T-cell (primary cell): ENCODE measurements around the gene FBLL1. TPM values are rescaled to one million over a fixed set of nuclear protein-coding genes. Genes with fewer than 3 reads are reported as not detected.

Experiments used
- ATAC-seq, 4 experiments: fragments of 200-7000 bp in 3 of 4; fragments of 150-1000 bp in 1 of 4; cut with Tn5 transposase; replicated peaks in 1 of 4; 1 replicate in 3 of 4; 2 replicates in 1 of 4; pipeline ENCODE4 v1.10.0; 2021; ENCODE audit warnings: moderate library complexity in 3 of 4, mild to moderate bottlenecking in 2 of 4, moderate number of reproducible peaks in 1 of 4
- CTCF ChIA-PET, 2 donors: fragments of 300-600 bp; sonication (Branson Sonifier 250); formaldehyde crosslinking; loops; one replicate each; lab custom pipeline; 2022; ENCODE audit warnings: antibody characterized with exemption in 2 of 2; lab: Charles Lee
- POLR2A ChIA-PET, 2 donors: fragments of 300-600 bp; sonication (Branson Sonifier 250); formaldehyde crosslinking; loops; one replicate each; lab custom pipeline; 2022; ENCODE audit warnings: antibody characterized with exemption in 2 of 2; lab: Charles Lee
- DNase-seq, 35 experiments: peaks; one replicate each; pipeline versions ENCODE4 v3.0.0 to v3.0.0-alpha.2; 2013 to 2023
- H3K27ac ChIP-seq: one replicate; pipeline ENCODE4 v1.5.1; 2013; ENCODE audit warnings: low read length
- H3K27me3 ChIP-seq, 2 experiments: replicated peaks in 1 of 2; 1 replicate in 1 of 2; 2 replicates in 1 of 2; pipeline versions ENCODE4 v1.6.1 to v1.7.0; 2013; ENCODE audit warnings: low read length in 1 of 2, mixed read lengths in 1 of 2; ENCODE audit not compliant: control insufficient read depth in 2 of 2, insufficient read depth in 2 of 2; ENCODE audit errors: extremely low read depth in 1 of 2
- H3K36me3 ChIP-seq, 2 donors: 1 replicate in 1 of 2; 2 replicates in 1 of 2; pipeline versions ENCODE4 v1.6.1 to v1.7.0; 2013; ENCODE audit warnings: low read length in 1 of 2; ENCODE audit not compliant: control insufficient read depth in 2 of 2, insufficient read depth in 1 of 2; ENCODE audit errors: extremely low read depth in 1 of 2
- H3K4me1 ChIP-seq, 2 experiments: 1 replicate in 1 of 2; 2 replicates in 1 of 2; pipeline versions ENCODE4 v1.6.1 to v1.7.0; 2013; ENCODE audit warnings: low read length in 2 of 2, mixed read lengths in 1 of 2; ENCODE audit not compliant: insufficient read depth in 2 of 2, control insufficient read depth in 1 of 2; ENCODE audit errors: extremely low read depth in 1 of 2
- H3K4me3 ChIP-seq, 2 donors: 1 replicate in 1 of 2; 2 replicates in 1 of 2; pipeline versions ENCODE4 v1.5.1 to v1.7.0; 2013; ENCODE audit warnings: mild to moderate bottlenecking in 2 of 2, low read length in 1 of 2, moderate library complexity in 1 of 2; ENCODE audit not compliant: control insufficient read depth in 1 of 2; ENCODE audit errors: extremely low read depth in 1 of 2
- H3K9me3 ChIP-seq: 2 replicates; pipeline ENCODE4 v1.7.0; 2013
- H3K27ac Mint-ChIP-seq, 2 donors: one replicate each; pipeline ENCODE4 v1.8.0; 2020 to 2021; ENCODE audit warnings: mild to moderate bottlenecking in 2 of 2, mixed read lengths in 2 of 2
- H3K27me3 Mint-ChIP-seq, 2 donors: one replicate each; pipeline ENCODE4 v1.8.0; 2021 to 2022; ENCODE audit warnings: mixed read lengths in 2 of 2
- H3K36me3 Mint-ChIP-seq: one replicate; pipeline ENCODE4 v1.8.0; 2021; ENCODE audit warnings: mixed read lengths
- H3K4me1 Mint-ChIP-seq, 3 donors: one replicate each; pipeline ENCODE4 v1.8.0; 2020 to 2022; ENCODE audit warnings: mixed read lengths in 3 of 3, mild to moderate bottlenecking in 1 of 3
- H3K4me3 Mint-ChIP-seq, 3 donors: one replicate each; pipeline ENCODE4 v1.8.0; 2020 to 2022; ENCODE audit warnings: mild to moderate bottlenecking in 3 of 3, mixed read lengths in 3 of 3, moderate library complexity in 3 of 3
- H3K9me3 Mint-ChIP-seq, 3 donors: one replicate each; pipeline ENCODE4 v1.8.0; 2020 to 2022; ENCODE audit warnings: mixed read lengths in 3 of 3
- WGBS: methylation state at CpG from one replicate; pipeline ENCODE4 v1.1.5; 2013; ENCODE audit warnings: missing lambda C conversion rate; ENCODE audit not compliant: insufficient coverage; 5-methylcytosine and 5-hydroxymethylcytosine counted together
- total RNA-seq, 35 experiments: library from RNA in 6 of 35; stranded (reverse) in 6 of 35; fragments of 120-200 nt in 1 of 35; gene quantifications; one replicate each; pipeline versions ENCODE4 v1.2.1 to v1.2.4 and lab custom pipeline; 2013 to 2026

FBLL1 gene
- total RNA-seq, 5 donors from 2014 or later (not counting 1 experiment from before 2014, with no cell fraction given): 0.18 TPM; not detected in 4

DNA sequence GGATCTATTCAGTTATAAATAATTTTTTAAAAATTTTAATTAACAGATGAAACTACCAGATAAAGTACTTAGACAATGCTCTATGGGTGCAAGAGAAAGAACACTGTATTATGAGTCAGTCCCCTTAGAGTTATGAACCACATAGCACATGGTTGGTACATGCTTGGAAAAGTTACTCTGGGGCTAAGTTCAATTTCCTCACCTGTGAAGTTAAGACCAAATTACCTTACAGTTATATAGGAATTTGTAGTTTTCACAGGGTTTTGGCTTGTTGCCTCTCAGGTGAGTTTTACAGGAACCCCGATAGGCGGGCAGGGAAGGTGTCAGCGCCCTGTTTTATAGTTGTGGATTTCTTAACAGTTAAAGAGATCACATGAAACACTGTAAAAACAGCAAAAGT is 48.9 kb downstream of the FBLL1 start:
- H3K4me3 Mint-ChIP-seq: peak overlapping the region; percentile 91 to 95 (median 91)
- Histone ChIP-seq H3K4me3 (peak overlapping the region; percentile 73 to 98), H3K27ac (no peak overlapping the region), H3K36me3 (peaks cover 0 to 2% of the 10 kb centered on the region in 2 donors), H3K4me1 (peaks cover 8 to 24% of the 10 kb centered on the region in 2 experiments), H3K9me3 (no peaks in the 10 kb centered on the region), H3K27me3 (no peaks in the 10 kb centered on the region)
- H3K36me3 Mint-ChIP-seq: no peaks in the 10 kb centered on the region
- no CpG with 5 or more reads among the region's 3 CpGs for WGBS
- ChIA-PET POLR2A (no interaction called here), CTCF (no interaction called here)
- peak overlapping the region; percentile 67 to 82 for H3K27ac Mint-ChIP-seq
- DNase-seq (peak in 1 of 35 experiments; percentile 11), ATAC-seq (no peak)
- no peaks in the 10 kb centered on the region for H3K9me3 Mint-ChIP-seq
- peaks cover 0 to under 1% of the 10 kb centered on the region in 2 donors for H3K27me3 Mint-ChIP-seq
- peaks cover 42 to 48% (median 42%) of the 10 kb centered on the region in 3 donors for H3K4me1 Mint-ChIP-seq

DNA sequence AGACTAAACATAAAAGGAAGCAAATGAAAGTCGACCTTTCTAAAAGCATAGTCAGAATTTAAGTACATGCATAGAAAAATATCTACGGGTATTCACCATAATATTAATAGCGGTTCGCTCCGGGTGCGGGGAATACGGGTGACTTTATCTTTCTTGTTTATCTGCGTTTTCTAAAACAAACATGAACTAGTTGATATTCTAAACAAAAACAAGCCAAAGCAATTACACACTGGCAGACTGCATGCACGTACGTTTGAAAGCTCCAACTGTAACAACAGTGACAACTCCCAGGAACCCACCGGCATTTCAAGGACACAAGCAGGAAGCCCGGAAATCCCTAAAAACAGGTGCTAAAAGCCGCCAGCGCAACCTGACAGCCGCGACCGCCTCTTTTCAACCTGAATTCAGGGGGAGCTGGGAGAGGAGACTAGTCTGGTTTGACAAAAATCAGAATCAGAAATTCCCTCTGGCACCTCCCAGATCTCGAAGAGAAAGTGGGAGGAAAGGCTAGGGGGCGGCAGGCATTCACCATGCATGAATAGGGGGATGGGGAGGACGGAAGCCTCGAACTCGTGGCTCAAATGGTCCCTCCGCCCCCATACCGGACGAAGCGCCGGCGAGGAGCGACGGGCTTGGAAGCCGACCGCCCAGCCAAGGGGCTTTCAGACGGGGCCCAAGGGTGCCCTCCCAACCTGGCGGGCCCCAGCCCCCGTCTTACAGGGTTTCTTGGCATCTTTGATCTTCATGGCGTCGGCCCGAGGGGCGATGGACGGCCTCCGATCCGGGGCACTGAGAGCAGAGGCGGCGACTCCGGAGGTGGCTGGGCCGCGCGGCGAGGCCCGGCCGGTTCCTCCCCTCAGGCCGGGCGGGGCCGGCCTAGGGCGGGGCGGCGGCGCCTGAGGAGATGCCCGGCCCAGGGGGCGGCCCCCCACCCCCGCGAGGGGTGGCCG is 49.7 kb downstream of the FBLL1 start, which contains the start of gene PANK3:
TSS of gene PANK3 (minus strand) at position 831 of the 950 bp plus-strand sequence. CDS start at position 746, 85 bp downstream.
- ATAC-seq (peak; percentile 57 to 69 (median 64)), DNase-seq (peak in 11 of 35 experiments; percentile 1 to 45 (median 7))
- ChIA-PET POLR2A (no interaction called here), CTCF (interaction anchor here in 1 of 2 donors (1.3 kb wide), 1 partner anchor 93 kb away, joined by 4 read pairs; the partner anchor contains the start of gene RARS1)
- Histone ChIP-seq H3K4me1 (peaks cover 8 to 24% of the 10 kb centered on the region in 2 experiments), H3K9me3 (no peaks in the 10 kb centered on the region), H3K27ac (peak within 1 kb of the TSS; percentile 94), H3K27me3 (no peaks in the 10 kb centered on the region), H3K36me3 (peaks cover 0 to 2% of the 10 kb centered on the region in 2 donors), H3K4me3 (peak within 1 kb of the TSS; percentile 73 to 98)
- H3K27ac Mint-ChIP-seq: peak within 1 kb of the TSS; percentile 95 to 98
- WGBS: under 1% methylated on average over 49 of the region's 63 CpGs
- H3K36me3 Mint-ChIP-seq: no peaks in the 10 kb centered on the region
- H3K27me3 Mint-ChIP-seq: peaks cover 0 to 2% of the 10 kb centered on the region in 2 donors
- peaks cover 40 to 47% (median 42%) of the 10 kb centered on the region in 3 donors for H3K4me1 Mint-ChIP-seq
- H3K9me3 Mint-ChIP-seq: no peaks in the 10 kb centered on the region
- peak within 1 kb of the TSS; percentile 91 to 95 (median 91) for H3K4me3 Mint-ChIP-seq

DNA sequence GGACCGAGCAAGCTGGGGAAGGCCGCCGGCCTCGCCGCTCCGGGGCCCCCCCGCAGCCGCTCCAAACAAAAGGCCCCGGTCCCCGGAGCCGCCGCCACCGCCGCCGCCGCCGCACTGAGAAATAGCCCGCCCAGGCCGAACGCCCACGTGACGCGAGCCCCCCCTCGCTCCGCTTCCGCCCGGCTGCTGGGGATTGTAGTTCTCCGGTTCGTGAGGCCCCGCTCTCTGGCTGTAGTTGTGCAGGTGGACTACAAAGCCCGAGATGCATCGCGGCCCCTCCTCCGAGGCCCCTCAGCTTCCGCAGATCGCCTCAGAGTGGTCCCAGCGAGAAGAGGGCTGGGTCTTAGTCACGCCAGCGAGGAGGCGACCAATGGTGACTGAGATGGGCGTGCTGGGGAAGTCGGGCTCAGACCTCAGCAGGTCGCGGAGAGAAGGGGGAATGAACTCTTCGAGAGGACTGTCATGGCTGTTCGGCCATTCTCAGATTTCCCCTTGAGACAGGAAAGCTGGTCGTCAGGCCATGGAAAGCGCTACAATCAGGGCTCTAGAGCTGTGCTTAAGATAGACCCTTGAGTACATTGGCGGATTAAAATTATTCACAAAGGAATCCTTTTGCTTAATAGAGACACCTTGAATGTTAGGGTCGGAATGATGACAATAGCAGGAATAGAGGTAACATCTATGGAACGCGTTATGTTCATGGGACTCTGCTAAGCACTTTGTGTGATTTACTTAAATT is 50.6 kb downstream of the FBLL1 start:
- Histone ChIP-seq H3K27me3 (peaks cover 0 to 1% of the 10 kb centered on the region in 2 experiments), H3K36me3 (no peaks in the 10 kb centered on the region), H3K4me3 (peak overlapping the region; percentile 54 to 73), H3K4me1 (peaks cover 8 to 24% of the 10 kb centered on the region in 2 experiments), H3K27ac (peak overlapping the region; percentile 94), H3K9me3 (no peaks in the 10 kb centered on the region)
- ATAC-seq (peak; percentile 97 to 98 (median 97)), DNase-seq (peak; percentile 93 to 98 (median 96))
- no peaks in the 10 kb centered on the region for H3K9me3 Mint-ChIP-seq
- peaks cover 40 to 47% (median 42%) of the 10 kb centered on the region in 3 donors for H3K4me1 Mint-ChIP-seq
- peaks cover 0 to 2% of the 10 kb centered on the region in 2 donors for H3K27me3 Mint-ChIP-seq
- ChIA-PET CTCF (interaction anchor here in 1 of 2 donors (1.2 to 1.3 kb wide), 2 partner anchors 92 to 94 kb away, joined by 3 to 4 read pairs; partner anchors contain the start of gene RARS1), POLR2A (interaction anchor here in 1 of 2 donors (0.7 kb wide), 1 partner anchor 1140 kb away, joined by 3 read pairs; no protein-coding TSS in a partner anchor)
- H3K4me3 Mint-ChIP-seq: peak overlapping the region; percentile 84 to 91 (median 85)
- 3% methylated on average over 44 of the region's 52 CpGs for WGBS
- H3K36me3 Mint-ChIP-seq: no peaks in the 10 kb centered on the region
- H3K27ac Mint-ChIP-seq: peak overlapping the region; percentile 95 to 98

DNA sequence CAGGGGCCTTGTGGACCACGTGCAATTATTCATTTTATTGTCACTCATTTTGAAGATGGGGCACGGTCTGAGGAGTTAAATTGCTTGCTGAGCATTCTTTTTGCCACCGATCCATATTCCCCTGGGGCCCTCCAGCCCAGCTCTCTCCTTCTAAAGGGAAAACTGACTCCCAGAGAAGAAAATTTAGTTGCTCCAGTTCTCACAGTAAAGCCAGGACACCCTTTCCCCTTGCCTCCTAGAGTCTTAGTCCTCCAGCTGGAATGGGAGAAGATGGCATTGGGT is 51.1 kb downstream of the FBLL1 start:
- peak overlapping the region in 1 of 2 donors; percentile 54 for H3K4me3 ChIP-seq
- POLR2A ChIA-PET: interaction anchor here in 1 of 2 donors (0.7 kb wide), 1 partner anchor 1139 kb away, joined by 3 read pairs; no protein-coding TSS in a partner anchor
- H3K4me1 Mint-ChIP-seq: peaks cover 39 to 43% (median 40%) of the 10 kb centered on the region in 3 donors

More for the DNA sequence above, 51.1 kb downstream of the FBLL1 start:
- peaks cover 1 to 2% of the 10 kb centered on the region in 2 donors for H3K27me3 Mint-ChIP-seq
- H3K36me3 Mint-ChIP-seq: no peaks in the 10 kb centered on the region
- no CpG with 5 or more reads among the region's 3 CpGs for WGBS
- Histone ChIP-seq H3K27me3 (peaks cover 0 to 3% of the 10 kb centered on the region in 2 experiments), H3K27ac (peak overlapping the region; percentile 94), H3K36me3 (no peaks in the 10 kb centered on the region), H3K4me1 (peaks cover 8 to 24% of the 10 kb centered on the region in 2 experiments), H3K9me3 (no peaks in the 10 kb centered on the region)
- H3K9me3 Mint-ChIP-seq: no peaks in the 10 kb centered on the region
- DNase-seq (no peak), ATAC-seq (no peak)
- peak overlapping the region; percentile 95 to 98 for H3K27ac Mint-ChIP-seq
- CTCF ChIA-PET: interaction anchor here in 1 of 2 donors (1.2 to 1.3 kb wide), 2 partner anchors 93 to 94 kb away, joined by 3 to 4 read pairs; partner anchors contain the start of gene RARS1
- peak overlapping the region; percentile 84 to 91 (median 85) for H3K4me3 Mint-ChIP-seq

Other genes with a start within 250 kb of the FBLL1 start
- 1 to 10 TPM in 3 of 5 donors, under 1 TPM in 2; 0.83 to 2.0 (median 1.6) TPM for gene WWC1, start 237.7 kb upstream of the FBLL1 start, total RNA-seq
- gene RARS1, start 42.8 kb upstream of the FBLL1 start, total RNA-seq: 10 to 100 TPM; 57.6 to 84.8 (median 62.6) TPM
- gene PANK3, start 50.1 kb downstream of the FBLL1 start, total RNA-seq: 10 to 100 TPM; 33.9 to 41.1 (median 37.7) TPM